Heart left ventricle (tissue), 13 donors: ENCODE measurements around the gene MRM1.

ENCODE experiments used
- POLR2A ChIP-seq, 2 donors: fragments of 450-650 bp; IDR thresholded peaks; one replicate each; pipeline ENCODE4 v1.6.1; 2017; ENCODE audit warnings: antibody characterized with exemption in 2 of 2, mild to moderate bottlenecking in 2 of 2, moderate library complexity in 2 of 2
- TF ChIP-seq, protein P1 (sequence below), 12 donors: fragments of 200-600 bp; sonication (generic) in 4 of 12; IDR thresholded peaks; one replicate each; pipeline versions ENCODE4 v1.5.0 to v1.8.0; 2018 to 2022; ENCODE audit warnings: antibody characterized with exemption in 12 of 12, mild to moderate bottlenecking in 5 of 12
- donor health status: ischemic (EF 13 %, LVEDD 7.1; RV severe dilation, severe dysfunction).
- donor health status: DM: no; HTN: yes; CAD: no.
- donor health status: DM: no; HTN: no; CAD: no.
- donor health status: ischemic (EF 25% LVEDD 6.9; RV normal size, moderate dysfunction).
- donor health status: ischemic (EF 25% LVEDD 5.7; RV mildly dilated, moderate dysfunction).
- donor health status: ischemic (EF 35%, LVEDD 5.7; RV mildly dilated, moderate dysfunction).
- donor health status: nonischemic (EF 11% LVEDD 7.7; RV severe dilation, severe dysfunction).
- donor health status: DM: yes; HTN: yes; CAD: no.
- donor health status: PGD.
- donor health status: ischemic (EF 29% LVEDD 5.4; RV normal size, mild dysfunction).
- donor health status: nonischemic (EF 23%, LVEDD 6.1; RV moderate dilation, normal function).

DNA sequence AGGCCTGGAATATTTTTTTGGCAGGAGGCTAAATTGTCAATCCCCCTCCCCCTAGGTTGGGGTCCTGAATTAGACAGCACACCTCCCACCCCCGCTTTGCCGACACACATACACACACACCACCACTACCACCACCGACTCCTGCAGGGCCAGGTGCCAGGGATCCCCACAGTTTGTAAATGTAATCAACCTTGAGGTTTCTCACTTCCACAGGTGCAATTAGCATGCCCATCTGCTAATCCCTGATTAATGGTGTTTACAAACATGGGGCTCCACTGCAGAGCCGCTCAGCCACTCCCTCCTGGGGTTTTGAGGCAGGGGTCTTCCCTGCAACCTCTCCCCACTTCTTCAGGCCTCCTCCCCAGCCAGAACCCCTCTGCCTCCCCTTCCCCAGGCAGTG lies 11.8 kb downstream of the MRM1 start:
- TF ChIP-seq, protein P1, sequence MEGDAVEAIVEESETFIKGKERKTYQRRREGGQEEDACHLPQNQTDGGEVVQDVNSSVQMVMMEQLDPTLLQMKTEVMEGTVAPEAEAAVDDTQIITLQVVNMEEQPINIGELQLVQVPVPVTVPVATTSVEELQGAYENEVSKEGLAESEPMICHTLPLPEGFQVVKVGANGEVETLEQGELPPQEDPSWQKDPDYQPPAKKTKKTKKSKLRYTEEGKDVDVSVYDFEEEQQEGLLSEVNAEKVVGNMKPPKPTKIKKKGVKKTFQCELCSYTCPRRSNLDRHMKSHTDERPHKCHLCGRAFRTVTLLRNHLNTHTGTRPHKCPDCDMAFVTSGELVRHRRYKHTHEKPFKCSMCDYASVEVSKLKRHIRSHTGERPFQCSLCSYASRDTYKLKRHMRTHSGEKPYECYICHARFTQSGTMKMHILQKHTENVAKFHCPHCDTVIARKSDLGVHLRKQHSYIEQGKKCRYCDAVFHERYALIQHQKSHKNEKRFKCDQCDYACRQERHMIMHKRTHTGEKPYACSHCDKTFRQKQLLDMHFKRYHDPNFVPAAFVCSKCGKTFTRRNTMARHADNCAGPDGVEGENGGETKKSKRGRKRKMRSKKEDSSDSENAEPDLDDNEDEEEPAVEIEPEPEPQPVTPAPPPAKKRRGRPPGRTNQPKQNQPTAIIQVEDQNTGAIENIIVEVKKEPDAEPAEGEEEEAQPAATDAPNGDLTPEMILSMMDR (IDR thresholded peaks at IDR 0.05) = no peak
- TF ChIP-seq POLR2A (IDR thresholded peaks at IDR 0.05) = no peak
